Loucy (cell line): Measurements from ENCODE around the gene TRMT10C.

Experiments
- H2AFZ ChIP-seq: fragments of 200-600 bp; sonication (generic); 2 replicates; pipeline ENCODE4 v1.6.0; 2016; ENCODE audit warnings: antibody characterized with exemption, mild to moderate bottlenecking, low read length, moderate library complexity
- H3F3A ChIP-seq: fragments of 200-600 bp; 2 replicates; pipeline ENCODE4 v1.6.0; 2016; ENCODE audit warnings: antibody characterized with exemption, low read depth, mild to moderate bottlenecking
- H3K27me3 ChIP-seq: fragments of 200-600 bp; sonication (generic); 2 replicates; pipeline ENCODE4 v1.6.1; 2014; ENCODE audit warnings: low read length, mild to moderate bottlenecking; ENCODE audit not compliant: insufficient read depth, poor library complexity, severe bottlenecking
- H3K36me3 ChIP-seq: fragments of 200-600 bp; sonication (generic); 2 replicates; pipeline ENCODE4 v1.6.1; 2016; ENCODE audit warnings: low read length; ENCODE audit not compliant: insufficient read depth
- H3K4me1 ChIP-seq: fragments of 200-600 bp; sonication (generic); 2 replicates; pipeline ENCODE4 v1.5.1; 2014; ENCODE audit warnings: low read length, mild to moderate bottlenecking; ENCODE audit not compliant: insufficient read depth, poor library complexity, severe bottlenecking
- H3K4me2 ChIP-seq: fragments of 200-600 bp; sonication (generic); 2 replicates; pipeline ENCODE4 v1.6.0; 2014; ENCODE audit warnings: antibody characterized with exemption, low read length, low read depth, mild to moderate bottlenecking; ENCODE audit not compliant: poor library complexity, severe bottlenecking
- H3K4me3 ChIP-seq: fragments of 200-600 bp; sonication (generic); 2 replicates; pipeline ENCODE4 v1.5.1; 2014; ENCODE audit warnings: low read length, mild to moderate bottlenecking, mixed read lengths; ENCODE audit not compliant: poor library complexity, severe bottlenecking
- H3K79me2 ChIP-seq: fragments of 200-600 bp; sonication (generic); 2 replicates; pipeline ENCODE4 v1.6.1; 2014; ENCODE audit warnings: low read length; ENCODE audit not compliant: insufficient read depth
- H3K9ac ChIP-seq: fragments of 200-600 bp; sonication (generic); 2 replicates; pipeline ENCODE4 v1.6.0; 2014; ENCODE audit warnings: mild to moderate bottlenecking, low read depth, low read length, moderate library complexity; ENCODE audit not compliant: poor library complexity, severe bottlenecking
- H3K9me2 ChIP-seq: fragments of 200-600 bp; sonication (generic); replicated peaks from 2 replicates; pipeline ENCODE4 v1.6.1; 2016; ENCODE audit warnings: low read depth, low read length, mixed read lengths
- H3K9me3 ChIP-seq: fragments of 200-600 bp; sonication (generic); 2 replicates; pipeline ENCODE4 v1.6.1; 2014; ENCODE audit warnings: mild to moderate bottlenecking, antibody characterized with exemption, low read length, low read depth; ENCODE audit not compliant: insufficient read depth
- H4K20me1 ChIP-seq: fragments of 200-600 bp; sonication (generic); 2 replicates; pipeline ENCODE4 v1.6.0; 2014; ENCODE audit warnings: antibody characterized with exemption, low read length, mild to moderate bottlenecking; ENCODE audit not compliant: insufficient read depth, poor library complexity, severe bottlenecking
- EZH2phosphoT487 ChIP-seq: fragments of 200-600 bp; IDR thresholded peaks from 2 replicates; pipeline ENCODE4 v1.6.1; 2018; ENCODE audit warnings: antibody characterized with exemption, mild to moderate bottlenecking, moderate library complexity, borderline replicate concordance
- TF ChIP-seq, protein P1 (sequence below): fragments of 200-600 bp; sonication (generic); conservative IDR thresholded peaks from 2 replicates; pipeline ENCODE4 v1.5.1; 2014; ENCODE audit warnings: mild to moderate bottlenecking, antibody characterized with exemption, low read length

TRMT10C gene

GRCh38 chr3:101588616-101589015, 26.9 kb downstream of the TRMT10C start:
- Histone ChIP-seq H3K79me2 (peaks cover 21% of the 10 kb centered on the region; the same call in 1 of the 2 replicates), H3K9me2 (no peaks in the 10 kb centered on the region), H3K27me3 (no peaks in the 10 kb centered on the region), H3F3A (no peaks in the 10 kb centered on the region), H3K36me3 (peaks cover 59% of the 10 kb centered on the region), H3K4me3 (no peak overlapping the region), H4K20me1 (peaks cover 24% of the 10 kb centered on the region), H3K9ac (no peak overlapping the region), H3K4me1 (no peaks in the 10 kb centered on the region), H3K4me2 (no peak overlapping the region), H2AFZ (no peak overlapping the region), H3K9me3 (no peaks in the 10 kb centered on the region)
- TF ChIP-seq EZH2phosphoT487: no peak
- TF ChIP-seq, protein P1, sequence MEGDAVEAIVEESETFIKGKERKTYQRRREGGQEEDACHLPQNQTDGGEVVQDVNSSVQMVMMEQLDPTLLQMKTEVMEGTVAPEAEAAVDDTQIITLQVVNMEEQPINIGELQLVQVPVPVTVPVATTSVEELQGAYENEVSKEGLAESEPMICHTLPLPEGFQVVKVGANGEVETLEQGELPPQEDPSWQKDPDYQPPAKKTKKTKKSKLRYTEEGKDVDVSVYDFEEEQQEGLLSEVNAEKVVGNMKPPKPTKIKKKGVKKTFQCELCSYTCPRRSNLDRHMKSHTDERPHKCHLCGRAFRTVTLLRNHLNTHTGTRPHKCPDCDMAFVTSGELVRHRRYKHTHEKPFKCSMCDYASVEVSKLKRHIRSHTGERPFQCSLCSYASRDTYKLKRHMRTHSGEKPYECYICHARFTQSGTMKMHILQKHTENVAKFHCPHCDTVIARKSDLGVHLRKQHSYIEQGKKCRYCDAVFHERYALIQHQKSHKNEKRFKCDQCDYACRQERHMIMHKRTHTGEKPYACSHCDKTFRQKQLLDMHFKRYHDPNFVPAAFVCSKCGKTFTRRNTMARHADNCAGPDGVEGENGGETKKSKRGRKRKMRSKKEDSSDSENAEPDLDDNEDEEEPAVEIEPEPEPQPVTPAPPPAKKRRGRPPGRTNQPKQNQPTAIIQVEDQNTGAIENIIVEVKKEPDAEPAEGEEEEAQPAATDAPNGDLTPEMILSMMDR: no peak

DNA sequence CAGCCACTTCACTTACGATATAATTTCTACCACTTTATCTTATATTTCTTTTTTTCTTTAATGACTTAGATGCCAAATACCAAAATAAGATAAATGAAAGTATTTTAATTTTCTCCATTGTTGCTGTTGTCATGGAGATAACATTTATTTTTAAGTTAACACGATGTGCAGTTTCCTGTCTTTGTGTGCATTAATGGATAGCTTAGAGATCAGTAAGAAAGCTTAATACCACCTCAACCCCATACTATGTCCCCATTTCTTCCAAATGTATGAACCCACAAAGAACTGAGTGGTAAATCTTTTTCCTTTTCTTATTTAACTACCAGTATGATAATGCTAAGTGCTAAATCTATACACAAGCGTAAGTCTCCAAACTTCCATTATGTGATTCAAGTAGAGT, 29.4 kb downstream of the TRMT10C start:
- H3K9me3 ChIP-seq: no peaks in the 10 kb centered on the region
- no peak overlapping the region for H3K4me3 ChIP-seq
- no peaks in the 10 kb centered on the region for H3F3A ChIP-seq
- TF ChIP-seq EZH2phosphoT487: no peak
- TF ChIP-seq, protein P1: no peak
- no peak overlapping the region for H2AFZ ChIP-seq
- H4K20me1 ChIP-seq: peaks cover 6% of the 10 kb centered on the region
- H3K9me2 ChIP-seq: no peaks in the 10 kb centered on the region
- no peak overlapping the region for H3K9ac ChIP-seq
- peaks cover 55% of the 10 kb centered on the region for H3K36me3 ChIP-seq
- no peaks in the 10 kb centered on the region for H3K27me3 ChIP-seq
- H3K4me1 ChIP-seq: no peaks in the 10 kb centered on the region
- H3K4me2 ChIP-seq: no peak overlapping the region
- H3K79me2 ChIP-seq: peaks cover 4% of the 10 kb centered on the region; the same call in 1 of the 2 replicates

- H3K9me3 ChIP-seq: no peaks in the 10 kb centered on the region
- no peaks in the 10 kb centered on the region for H3F3A ChIP-seq
- no peaks in the 10 kb centered on the region for H3K9me2 ChIP-seq
- no peak overlapping the region for H3K4me2 ChIP-seq
- H3K27me3 ChIP-seq: no peaks in the 10 kb centered on the region
- no peak overlapping the region for H2AFZ ChIP-seq
- no peak overlapping the region for H3K9ac ChIP-seq
- TF ChIP-seq, protein P1: no peak
- no peak for TF ChIP-seq EZH2phosphoT487
- H3K4me1 ChIP-seq: no peaks in the 10 kb centered on the region
- no peak overlapping the region for H3K4me3 ChIP-seq
- no peaks in the 10 kb centered on the region for H3K79me2 ChIP-seq
- H4K20me1 ChIP-seq: no peaks in the 10 kb centered on the region
- no peaks in the 10 kb centered on the region for H3K36me3 ChIP-seq
These were observed 41.1 kb downstream of the TRMT10C start for GRCh38 chr3:101602731-101603130.
